Endothelial cell of umbilical vein (primary cell): Measurements from ENCODE around the gene MAG.

Experiments used
- EZH2 ChIP-seq: IDR thresholded peaks from 2 replicates; pipeline ENCODE4 v1.6.1; 2012; ENCODE audit warnings: borderline replicate concordance, low read depth, mild to moderate bottlenecking, moderate library complexity, low read length, inconsistent platforms; ENCODE audit not compliant: severe bottlenecking
- JUN ChIP-seq: IDR thresholded peaks from 2 replicates; pipeline ENCODE4 v1.6.1; 2011; ENCODE audit warnings: borderline replicate concordance, low read depth; ENCODE audit not compliant: insufficient read length, insufficient read depth
- POLR2A ChIP-seq: IDR thresholded peaks from 2 replicates; pipeline ENCODE4 v1.6.1; 2012; ENCODE audit warnings: low read depth, mild to moderate bottlenecking, control low read depth, low read length
- POLR2AphosphoS5 ChIP-seq: IDR thresholded peaks from 2 replicates; pipeline ENCODE4 v1.6.1; 2012; ENCODE audit warnings: low read depth, mild to moderate bottlenecking, control low read depth, low read length, moderate library complexity; ENCODE audit not compliant: insufficient read depth
- TF ChIP-seq, protein P1 (sequence below), 2 donors: IDR thresholded peaks; 1 replicate in 1 of 2; 2 replicates in 1 of 2; pipeline ENCODE4 v1.5.1; 2011; ENCODE audit warnings: low read length in 2 of 2, mild to moderate bottlenecking in 2 of 2, moderate library complexity in 2 of 2, control low read depth in 1 of 2, inconsistent platforms in 1 of 2, low read depth in 1 of 2; ENCODE audit not compliant: insufficient read depth in 1 of 2; ENCODE audit errors: extremely low read depth in 1 of 2

DNA sequence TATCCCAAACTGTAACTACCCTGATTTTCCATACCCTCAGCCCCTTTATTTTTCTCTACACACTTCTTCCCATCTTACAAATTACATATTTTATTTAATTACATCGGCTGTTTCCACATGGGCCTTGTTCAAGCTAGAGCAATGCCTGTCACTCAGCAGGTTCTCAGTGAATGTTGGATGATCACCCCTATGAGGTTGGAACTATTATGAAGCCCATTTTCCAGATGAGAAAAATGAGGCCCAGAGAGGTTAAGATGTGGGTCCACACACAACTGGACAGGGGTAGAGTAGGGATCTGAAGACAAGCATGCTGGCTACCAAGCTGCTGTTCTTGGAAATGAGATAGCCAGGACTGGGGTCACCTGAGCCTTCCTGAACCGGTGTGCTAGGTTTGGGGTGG is 10.0 kb downstream of the MAG start:
- TF ChIP-seq, protein P1, sequence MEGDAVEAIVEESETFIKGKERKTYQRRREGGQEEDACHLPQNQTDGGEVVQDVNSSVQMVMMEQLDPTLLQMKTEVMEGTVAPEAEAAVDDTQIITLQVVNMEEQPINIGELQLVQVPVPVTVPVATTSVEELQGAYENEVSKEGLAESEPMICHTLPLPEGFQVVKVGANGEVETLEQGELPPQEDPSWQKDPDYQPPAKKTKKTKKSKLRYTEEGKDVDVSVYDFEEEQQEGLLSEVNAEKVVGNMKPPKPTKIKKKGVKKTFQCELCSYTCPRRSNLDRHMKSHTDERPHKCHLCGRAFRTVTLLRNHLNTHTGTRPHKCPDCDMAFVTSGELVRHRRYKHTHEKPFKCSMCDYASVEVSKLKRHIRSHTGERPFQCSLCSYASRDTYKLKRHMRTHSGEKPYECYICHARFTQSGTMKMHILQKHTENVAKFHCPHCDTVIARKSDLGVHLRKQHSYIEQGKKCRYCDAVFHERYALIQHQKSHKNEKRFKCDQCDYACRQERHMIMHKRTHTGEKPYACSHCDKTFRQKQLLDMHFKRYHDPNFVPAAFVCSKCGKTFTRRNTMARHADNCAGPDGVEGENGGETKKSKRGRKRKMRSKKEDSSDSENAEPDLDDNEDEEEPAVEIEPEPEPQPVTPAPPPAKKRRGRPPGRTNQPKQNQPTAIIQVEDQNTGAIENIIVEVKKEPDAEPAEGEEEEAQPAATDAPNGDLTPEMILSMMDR (IDR thresholded peaks at IDR 0.05; ENCODE audit: extremely low read depth in 1 of 2, insufficient read depth in 1 of 2, low read depth in 1 of 2, low read length in 2 of 2), result no peak
- TF ChIP-seq EZH2 (no peak), POLR2AphosphoS5 (no peak), POLR2A (no peak), JUN (no peak)
